Ascending aorta (tissue), 2 donors: ENCODE results near the gene NTRK1. TPM values are rescaled to one million over a fixed set of nuclear protein-coding genes. Genes with fewer than 3 reads are reported as not detected.

Experiments
- DNase-seq, 2 donors: peaks; one replicate each; pipeline ENCODE4 v3.0.0-alpha.2; 2019; ENCODE audit warnings: low spot score in 2 of 2
- H3K27ac ChIP-seq, 2 donors: fragments of 200-600 bp; sonication (generic); one replicate each; pipeline ENCODE4 v1.5.1; 2016 to 2017; ENCODE audit warnings: mild to moderate bottlenecking in 1 of 2
- H3K27me3 ChIP-seq: fragments of 200-600 bp; sonication (generic); one replicate; pipeline ENCODE4 v1.5.1; 2017
- H3K36me3 ChIP-seq, 2 donors: fragments of 200-600 bp; sonication (generic); one replicate each; pipeline ENCODE4 v1.5.1; 2016
- H3K4me1 ChIP-seq, 2 donors: fragments of 200-600 bp; sonication (generic); one replicate each; pipeline ENCODE4 v1.5.1; 2016 to 2017; ENCODE audit warnings: mild to moderate bottlenecking in 1 of 2
- H3K4me3 ChIP-seq, 2 donors: fragments of 200-600 bp; sonication (generic); one replicate each; pipeline ENCODE4 v1.5.1; 2016 to 2017; ENCODE audit warnings: mild to moderate bottlenecking in 1 of 2
- H3K9me3 ChIP-seq, 2 donors: fragments of 200-600 bp; sonication (generic); one replicate each; pipeline ENCODE4 v1.5.1; 2016
- CTCF ChIP-seq, 3 experiments: fragments of 200-600 bp in 2 of 3; fragments of 450-650 bp in 1 of 3; sonication (generic) in 2 of 3; IDR thresholded peaks; one replicate each; pipeline ENCODE4 v1.5.1; 2016 to 2019; ENCODE audit warnings: antibody characterized with exemption in 3 of 3, mild to moderate bottlenecking in 1 of 3, moderate library complexity in 1 of 3
- intact Hi-C: fragments of 100-400 bp; cut with DNase I; formaldehyde crosslinking; loops from one replicate; pipeline ENCODE4 v1.15.1; 2023
- total RNA-seq: library from RNA; depleted of rRNA; stranded (reverse); fragments of >200 nt; gene quantifications from one replicate; pipeline ENCODE4 v1.1.0, GENCODE V29; 2016

Gene NTRK1
- total RNA-seq, 1 donor from 2014 or later: not detected

- Histone ChIP-seq H3K36me3 (peaks cover 23 to 34% of the 10 kb centered on the region in 2 donors), H3K4me3 (no peak overlapping the region), H3K27me3 (no peaks in the 10 kb centered on the region), H3K9me3 (no peaks in the 10 kb centered on the region), H3K27ac (no peak overlapping the region), H3K4me1 (no peaks in the 10 kb centered on the region)
- no peak for TF ChIP-seq CTCF (IDR thresholded peaks at IDR 0.05)
- intact Hi-C loops: no loop called here
- no peak for DNase-seq
Observed at GRCh38 chr1:156905176-156905575, 44.5 kb downstream of the NTRK1 start.

- H3K27ac ChIP-seq: no peak overlapping the region
- peaks cover 23 to 34% of the 10 kb centered on the region in 2 donors for H3K36me3 ChIP-seq
- no peaks in the 10 kb centered on the region for H3K4me1 ChIP-seq
- no peak overlapping the region for H3K4me3 ChIP-seq
- no peak for DNase-seq
- no peaks in the 10 kb centered on the region for H3K9me3 ChIP-seq
- intact Hi-C loops: no loop called here
- TF ChIP-seq CTCF (IDR thresholded peaks at IDR 0.05): no peak
- H3K27me3 ChIP-seq: no peaks in the 10 kb centered on the region
Observed at GRCh38 chr1:156905651-156906050, 45.0 kb downstream of the NTRK1 start.

- Histone ChIP-seq H3K4me3 (no peak overlapping the region), H3K27ac (no peak overlapping the region), H3K36me3 (peaks cover 23 to 34% of the 10 kb centered on the region in 2 donors), H3K27me3 (no peaks in the 10 kb centered on the region), H3K4me1 (no peaks in the 10 kb centered on the region), H3K9me3 (no peaks in the 10 kb centered on the region)
- no peak for TF ChIP-seq CTCF (IDR thresholded peaks at IDR 0.05)
- DNase-seq: no peak
- intact Hi-C loops: no loop called here
Observed at GRCh38 chr1:156906206-156906906, 45.7 kb downstream of the NTRK1 start.

- intact Hi-C loops: no loop called here
- Histone ChIP-seq H3K27ac (no peak overlapping the region), H3K4me3 (no peak overlapping the region), H3K27me3 (no peaks in the 10 kb centered on the region), H3K4me1 (no peaks in the 10 kb centered on the region), H3K36me3 (peaks cover 23 to 38% of the 10 kb centered on the region in 2 donors), H3K9me3 (no peaks in the 10 kb centered on the region)
- no peak for DNase-seq
- no peak for TF ChIP-seq CTCF (IDR thresholded peaks at IDR 0.05)
Observed at GRCh38 chr1:156908541-156908940, 47.9 kb downstream of the NTRK1 start.

- Histone ChIP-seq H3K27ac (no peak overlapping the region), H3K4me3 (no peak overlapping the region), H3K36me3 (peaks cover 27 to 38% of the 10 kb centered on the region in 2 donors), H3K9me3 (no peaks in the 10 kb centered on the region), H3K27me3 (no peaks in the 10 kb centered on the region), H3K4me1 (no peaks in the 10 kb centered on the region)
- intact Hi-C loops: no loop called here
- no peak for DNase-seq
- no peak for TF ChIP-seq CTCF (IDR thresholded peaks at IDR 0.05)
Observed at GRCh38 chr1:156908955-156909354, 48.3 kb downstream of the NTRK1 start.
